ENCODE results near the gene ZNF521. TPM values are rescaled to one million over a fixed set of nuclear protein-coding genes. Genes with fewer than 3 reads are reported as not detected.

ZNF521 gene
- total RNA-seq, 3 donors from 2014 or later: 3.2 to 11.6 (median 7.9) TPM

DNA sequence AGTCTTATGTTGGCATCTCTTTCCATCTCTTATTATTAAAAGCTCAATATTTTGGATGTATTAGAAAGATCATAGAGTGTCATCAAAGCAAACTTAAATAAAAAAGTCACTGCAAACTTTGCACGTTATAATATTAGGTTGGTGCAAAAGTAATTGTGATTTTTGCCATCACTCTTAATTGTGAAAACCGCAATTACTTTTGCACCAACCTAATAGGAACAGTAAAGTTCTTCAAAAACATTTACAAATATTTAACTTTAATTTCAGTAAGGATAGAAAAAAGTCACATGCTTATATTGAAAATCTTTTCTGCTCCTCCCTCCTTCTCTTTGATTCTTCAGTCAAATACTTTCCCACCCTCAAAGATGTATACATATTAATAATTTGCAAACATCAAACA is 51.5 kb downstream of the ZNF521 start:
- Histone ChIP-seq H3K4me1 (ENCODE audit: low read depth) (no peaks in the 10 kb centered on the region), H3K9me3 (no peaks in the 10 kb centered on the region), H3K4me3 (no peak overlapping the region), H3K36me3 (ENCODE audit: low read depth) (no peaks in the 10 kb centered on the region)
- TF ChIP-seq, protein P1, sequence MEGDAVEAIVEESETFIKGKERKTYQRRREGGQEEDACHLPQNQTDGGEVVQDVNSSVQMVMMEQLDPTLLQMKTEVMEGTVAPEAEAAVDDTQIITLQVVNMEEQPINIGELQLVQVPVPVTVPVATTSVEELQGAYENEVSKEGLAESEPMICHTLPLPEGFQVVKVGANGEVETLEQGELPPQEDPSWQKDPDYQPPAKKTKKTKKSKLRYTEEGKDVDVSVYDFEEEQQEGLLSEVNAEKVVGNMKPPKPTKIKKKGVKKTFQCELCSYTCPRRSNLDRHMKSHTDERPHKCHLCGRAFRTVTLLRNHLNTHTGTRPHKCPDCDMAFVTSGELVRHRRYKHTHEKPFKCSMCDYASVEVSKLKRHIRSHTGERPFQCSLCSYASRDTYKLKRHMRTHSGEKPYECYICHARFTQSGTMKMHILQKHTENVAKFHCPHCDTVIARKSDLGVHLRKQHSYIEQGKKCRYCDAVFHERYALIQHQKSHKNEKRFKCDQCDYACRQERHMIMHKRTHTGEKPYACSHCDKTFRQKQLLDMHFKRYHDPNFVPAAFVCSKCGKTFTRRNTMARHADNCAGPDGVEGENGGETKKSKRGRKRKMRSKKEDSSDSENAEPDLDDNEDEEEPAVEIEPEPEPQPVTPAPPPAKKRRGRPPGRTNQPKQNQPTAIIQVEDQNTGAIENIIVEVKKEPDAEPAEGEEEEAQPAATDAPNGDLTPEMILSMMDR (IDR thresholded peaks at IDR 0.05): no peak
- intact Hi-C loops (cut with DNase I, micrococcal nuclease): no loop called here
- DNase-seq: no peak
- ATAC-seq: no peak

DNA sequence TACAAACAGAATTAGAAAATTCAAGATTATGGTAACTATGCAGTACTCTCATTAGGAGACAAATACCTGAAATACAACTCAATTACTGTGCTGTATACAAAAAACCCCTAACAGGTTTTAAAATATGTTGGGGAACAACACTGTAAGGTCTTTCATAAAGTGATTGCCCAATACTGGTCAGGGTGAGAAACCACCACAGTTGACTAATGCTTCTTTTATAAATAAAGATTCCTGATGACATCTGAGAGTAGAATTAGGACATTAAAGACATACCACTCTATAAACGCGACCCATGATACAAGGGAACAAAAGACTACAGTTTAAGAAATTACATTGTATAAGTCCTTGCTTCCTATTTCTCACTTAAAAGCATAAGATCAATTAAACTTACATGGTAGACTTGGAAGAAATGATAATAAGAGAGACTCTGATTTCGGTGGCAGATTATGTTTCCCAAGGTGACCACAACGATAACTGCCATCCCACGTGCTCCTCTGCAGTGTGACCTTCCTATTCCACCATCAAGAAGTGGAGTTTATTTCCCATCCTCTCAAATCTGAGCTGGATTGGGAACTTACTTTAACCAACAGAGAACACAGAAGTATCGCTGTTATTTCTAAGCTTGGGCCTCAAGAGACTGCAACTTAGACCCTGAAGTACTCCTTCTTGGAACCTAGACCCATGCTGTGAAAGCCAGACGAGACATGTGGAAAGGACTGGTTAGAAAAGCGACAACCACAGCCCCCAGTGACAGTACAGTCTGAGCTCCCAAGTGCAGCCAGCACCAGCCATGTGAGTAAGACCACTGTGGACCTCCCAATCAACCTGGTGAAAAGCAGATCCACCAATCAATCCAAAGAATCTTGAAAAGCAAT is 52.3 kb downstream of the ZNF521 start:
- ATAC-seq (no peak), DNase-seq (no peak)
- TF ChIP-seq, protein P1 (IDR thresholded peaks at IDR 0.05): no peak
- H3K4me1 ChIP-seq (ENCODE audit: low read depth): no peaks in the 10 kb centered on the region
- no peaks in the 10 kb centered on the region for H3K36me3 ChIP-seq (ENCODE audit: low read depth)
- H3K9me3 ChIP-seq: no peaks in the 10 kb centered on the region
- intact Hi-C loops (cut with DNase I, micrococcal nuclease): no loop called here
- no peak overlapping the region for H3K4me3 ChIP-seq

DNA sequence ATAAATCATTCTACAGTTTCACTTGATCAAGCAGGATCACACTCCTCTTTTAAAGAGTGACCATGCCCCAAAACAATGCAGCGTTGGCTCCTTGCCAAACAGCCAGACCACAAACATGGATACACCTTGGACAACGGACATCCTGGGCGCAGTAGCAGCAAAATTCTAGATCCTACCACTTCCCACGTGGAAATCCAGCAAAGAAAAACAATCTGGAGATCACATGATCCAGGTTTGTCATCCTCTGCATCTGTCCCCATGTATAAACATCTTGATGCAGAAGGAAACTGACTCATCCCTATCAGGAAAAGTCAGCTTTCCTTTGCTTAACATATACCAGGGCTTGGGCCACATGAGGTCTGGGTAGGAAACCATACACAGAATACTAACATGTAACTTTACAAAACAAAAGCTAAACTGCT is 53.1 kb downstream of the ZNF521 start:
- intact Hi-C loops (cut with DNase I, micrococcal nuclease): no loop called here
- Histone ChIP-seq H3K36me3 (ENCODE audit: low read depth) (no peaks in the 10 kb centered on the region), H3K4me1 (ENCODE audit: low read depth) (no peaks in the 10 kb centered on the region), H3K9me3 (no peaks in the 10 kb centered on the region), H3K4me3 (no peak overlapping the region)
- ATAC-seq: peak; percentile 30
- TF ChIP-seq, protein P1 (IDR thresholded peaks at IDR 0.05): no peak
- DNase-seq: no peak

DNA sequence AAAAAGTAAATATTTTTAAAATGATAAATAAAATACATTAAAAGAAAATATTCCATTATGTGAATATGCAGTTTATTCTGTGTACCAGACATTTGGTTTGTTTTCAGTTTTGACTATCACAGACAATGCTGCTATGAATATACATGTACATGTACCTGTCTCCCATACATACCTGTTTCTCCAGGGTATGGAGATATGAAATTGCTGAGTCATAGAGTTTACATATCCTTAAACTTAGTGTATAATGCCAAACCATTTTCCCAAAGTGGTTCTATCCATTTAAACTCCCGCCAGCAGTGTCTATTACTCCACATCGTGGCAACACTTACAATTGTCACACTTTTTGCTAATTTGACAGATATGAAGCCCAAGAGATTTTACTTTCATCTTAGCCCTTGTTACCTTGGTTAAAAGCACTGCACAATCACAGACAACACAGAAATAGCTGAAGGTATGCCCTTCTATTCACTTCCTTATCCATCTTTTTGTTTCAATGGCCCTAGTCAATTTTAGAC is 56.3 kb downstream of the ZNF521 start:
- no peaks in the 10 kb centered on the region for H3K9me3 ChIP-seq
- no peak for ATAC-seq
- H3K4me1 ChIP-seq (ENCODE audit: low read depth): no peaks in the 10 kb centered on the region
- no peak overlapping the region for H3K4me3 ChIP-seq
- intact Hi-C loops (cut with DNase I, micrococcal nuclease): no loop called here
- no peaks in the 10 kb centered on the region for H3K36me3 ChIP-seq (ENCODE audit: low read depth)
- DNase-seq: no peak
- TF ChIP-seq, protein P1 (IDR thresholded peaks at IDR 0.05): no peak

DNA sequence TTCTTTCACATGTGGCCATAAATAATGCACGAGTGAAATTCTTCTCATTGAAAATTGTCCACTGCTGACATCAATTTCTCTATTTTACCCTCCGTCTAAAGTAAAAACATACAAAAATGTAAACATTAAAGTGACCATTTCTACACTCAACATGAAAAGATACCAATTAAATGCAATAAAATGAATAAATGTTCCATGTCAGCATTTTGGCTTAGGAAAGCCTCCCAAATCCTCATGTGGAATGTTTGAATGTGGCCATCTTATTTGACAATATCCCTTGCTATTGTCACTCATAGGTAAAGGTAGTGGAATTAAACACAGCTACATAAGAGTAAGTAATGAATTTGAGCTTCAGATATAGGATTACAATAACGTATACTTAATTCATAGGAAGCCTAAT is 60.8 kb downstream of the ZNF521 start:
- no peak for DNase-seq
- intact Hi-C loops (cut with DNase I, micrococcal nuclease): no loop called here
- H3K36me3 ChIP-seq (ENCODE audit: low read depth): no peaks in the 10 kb centered on the region
- TF ChIP-seq, protein P1 (IDR thresholded peaks at IDR 0.05): no peak
- no peaks in the 10 kb centered on the region for H3K9me3 ChIP-seq
- H3K4me3 ChIP-seq: no peak overlapping the region
- no peak for ATAC-seq
- no peaks in the 10 kb centered on the region for H3K4me1 ChIP-seq (ENCODE audit: low read depth)
